Fibroblast of skin of left quadriceps (primary cell): ENCODE results near the gene PPFIA1.
A peak's percentile ranks its signal among the peaks of the same experiment; 100 is the strongest.
"Not testable (repeated sequence)": the region's sequence is repeated elsewhere in the genome, so short reads cannot be mapped to it uniquely, and the experiment has no call there.

ENCODE experiments used
- DNase-seq, 2 experiments: peaks; one replicate each; pipeline ENCODE4 v3.0.0-alpha.2; 2013; ENCODE audit warnings: low read depth in 2 of 2

PPFIA1 gene

GRCh38 chr11:70325824-70326223 is 55.3 kb downstream of the PPFIA1 start:
- DNase-seq, result no peak

GRCh38 chr11:70326365-70326811 is 55.9 kb downstream of the PPFIA1 start:
- peak; percentile 41 to 49 for DNase-seq

DNA sequence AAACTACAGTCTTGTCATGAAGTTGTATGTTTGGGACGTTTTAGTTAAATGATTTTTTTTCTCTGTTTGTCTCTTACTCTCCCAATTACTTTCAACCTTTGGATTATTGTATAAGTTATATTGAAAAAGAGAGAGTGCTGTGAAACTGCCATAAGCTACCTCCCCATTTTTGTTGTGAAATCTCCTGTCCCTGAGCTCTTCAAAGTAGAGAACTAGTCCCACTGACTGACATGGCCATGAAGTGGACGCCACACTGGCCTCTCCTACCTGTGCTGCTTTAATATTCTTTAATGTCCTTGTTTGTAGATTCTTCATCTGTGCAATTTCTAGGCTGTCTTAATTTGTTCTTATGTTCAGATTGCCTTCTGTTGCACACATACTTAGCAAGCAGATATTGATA is 56.3 kb downstream of the PPFIA1 start:
- no peak for DNase-seq

GRCh38 chr11:70327717-70328116 is 57.2 kb downstream of the PPFIA1 start:
- DNase-seq, result no peak

DNA sequence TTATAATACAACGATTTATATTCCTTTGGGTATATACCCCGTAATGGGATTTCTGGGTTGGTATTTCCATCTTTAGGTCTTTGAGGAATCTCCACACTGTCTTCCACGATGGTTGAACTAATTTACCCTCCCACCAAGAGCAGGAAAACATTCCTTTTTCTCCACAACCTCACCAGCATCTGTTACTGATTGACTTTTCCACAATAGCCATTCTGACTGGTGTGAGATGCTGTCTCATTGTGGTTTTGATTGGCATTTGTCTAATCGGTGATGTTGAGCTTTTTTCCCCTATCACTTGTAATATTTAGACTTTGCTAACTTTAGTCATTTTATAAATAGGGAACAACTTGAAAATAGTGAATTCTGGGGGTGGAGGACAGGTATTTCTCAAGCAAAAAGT is 58.1 kb downstream of the PPFIA1 start:
- DNase-seq, result peak in 1 of 2 experiments; percentile 8

DNA sequence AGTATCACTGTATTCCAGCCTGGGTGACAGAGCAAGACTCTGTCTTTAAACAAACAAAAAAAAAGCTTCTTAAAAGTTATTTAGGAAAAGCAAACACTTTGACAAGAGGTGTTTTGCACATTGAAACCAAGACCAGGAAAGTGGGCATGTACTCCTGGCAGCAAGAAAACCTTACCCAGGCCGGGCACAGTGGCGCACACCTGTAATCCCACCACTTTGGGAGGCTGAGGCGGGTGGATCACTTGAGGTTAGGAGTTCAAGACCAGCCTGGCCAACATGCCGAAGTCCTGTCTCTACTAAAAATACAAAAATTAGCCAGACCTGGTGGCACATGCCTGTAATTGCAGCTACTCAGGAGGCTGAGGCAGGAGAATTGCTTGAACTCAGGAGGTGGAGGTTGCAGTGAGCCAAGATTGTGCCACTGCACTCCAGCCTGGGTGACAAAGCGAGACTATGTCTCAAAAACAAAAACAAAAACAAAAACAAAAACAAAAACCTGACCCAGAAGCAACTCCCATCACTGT is 60.9 kb downstream of the PPFIA1 start:
- not testable (repeated sequence) for DNase-seq

GRCh38 chr11:70331901-70332300 is 61.4 kb downstream of the PPFIA1 start:
- DNase-seq, result no peak

DNA sequence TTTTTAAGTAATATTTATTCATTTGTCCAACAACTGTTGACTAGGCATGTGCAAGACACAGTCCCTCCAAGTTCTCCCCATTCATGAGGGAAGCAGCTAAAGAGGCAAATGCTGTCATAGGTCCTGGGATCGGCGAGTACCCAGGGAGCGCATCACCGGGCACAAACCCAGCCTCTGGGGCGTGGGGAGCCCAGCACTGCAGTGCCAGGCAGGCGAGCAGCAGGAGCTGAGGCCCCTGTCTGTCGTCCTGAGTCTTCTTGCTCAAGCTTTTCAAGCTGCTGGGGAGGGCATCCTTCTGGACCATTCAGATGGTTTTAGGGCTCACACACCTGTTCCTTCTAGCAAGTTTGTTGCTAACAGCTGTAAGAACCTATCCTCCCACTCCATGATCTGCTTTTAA is 62.1 kb downstream of the PPFIA1 start:
- DNase-seq, result no peak

GRCh38 chr11:70333261-70333660 is 62.8 kb downstream of the PPFIA1 start:
- DNase-seq, result no peak

GRCh38 chr11:70334351-70334995 is 64.0 kb downstream of the PPFIA1 start:
- DNase-seq, result no peak

- no peak for DNase-seq
Measured at GRCh38 chr11:70335511-70335910, 65.0 kb downstream of the PPFIA1 start.

DNA sequence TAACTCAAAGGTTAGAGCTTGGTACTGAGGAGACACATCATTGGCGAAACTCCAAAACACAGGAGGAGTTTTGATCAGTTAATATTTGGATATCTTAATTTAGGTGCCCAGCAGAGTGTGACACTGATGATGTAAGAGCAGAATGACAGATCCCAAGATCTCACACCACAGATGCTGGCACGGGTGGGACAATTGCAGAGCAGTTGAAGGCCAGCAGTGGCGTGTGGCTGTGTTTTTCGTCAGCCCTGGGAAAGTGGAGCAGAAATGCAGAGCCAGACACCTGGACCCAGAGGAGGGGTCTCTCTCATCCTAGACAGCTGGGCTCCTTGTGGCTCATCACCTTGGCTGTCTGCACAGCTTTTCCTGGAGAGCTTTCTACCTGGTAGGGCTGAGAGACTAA is 68.1 kb downstream of the PPFIA1 start:
- DNase-seq, result no peak

- no peak for DNase-seq
Measured at GRCh38 chr11:70339066-70339465, 68.6 kb downstream of the PPFIA1 start.

DNA sequence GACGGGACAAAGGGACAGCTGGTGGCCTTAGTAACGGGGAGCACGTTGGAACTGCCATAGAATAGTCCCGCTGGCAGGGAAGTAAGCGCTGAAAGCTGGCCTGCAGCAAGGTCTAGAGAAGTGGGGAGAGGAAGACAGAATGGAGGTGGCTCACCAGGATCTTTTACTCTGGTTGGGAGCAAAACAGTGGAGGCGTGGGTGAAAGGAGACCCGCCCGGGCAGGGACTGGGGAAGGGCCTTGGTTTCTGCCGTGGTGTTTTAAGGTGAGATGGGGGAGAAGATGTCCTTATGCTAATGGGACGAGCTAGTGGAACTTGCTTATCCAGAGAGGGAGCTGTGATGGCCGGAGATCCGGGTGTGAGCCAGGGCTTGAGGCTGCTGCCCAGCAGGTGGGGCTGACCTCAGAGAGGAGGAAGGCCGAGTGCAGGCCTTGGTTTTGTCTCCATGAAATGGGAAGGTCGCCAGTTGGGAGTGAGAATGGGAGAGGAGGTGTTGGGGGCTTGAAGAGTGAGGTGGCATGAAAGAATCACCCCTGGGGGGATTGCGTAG is 71.5 kb downstream of the PPFIA1 start:
- no peak for DNase-seq

DNA sequence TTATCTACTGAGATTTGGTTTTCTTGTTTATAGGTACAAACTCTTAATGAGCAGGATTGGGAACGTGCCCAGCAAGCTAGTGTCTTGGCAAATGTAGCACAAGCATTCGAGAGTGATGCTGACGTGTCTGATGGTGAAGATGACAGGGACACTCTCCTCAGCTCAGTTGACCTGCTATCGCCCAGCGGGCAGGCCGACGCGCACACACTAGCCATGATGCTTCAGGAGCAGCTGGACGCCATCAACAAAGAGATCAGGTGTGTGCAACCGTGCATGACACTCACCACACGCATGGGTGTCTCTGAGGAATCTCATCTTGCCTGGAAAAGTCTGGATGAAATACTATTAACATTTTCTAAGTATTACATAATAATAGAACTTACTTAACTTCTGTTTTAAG is 73.1 kb downstream of the PPFIA1 start:
- DNase-seq, result no peak

- no peak for DNase-seq
Measured at GRCh38 chr11:70348191-70348590, 77.7 kb downstream of the PPFIA1 start.

GRCh38 chr11:70348608-70349007 is 78.1 kb downstream of the PPFIA1 start:
- DNase-seq, result no peak

- DNase-seq, result no peak
Measured at GRCh38 chr11:70351646-70352045, 81.2 kb downstream of the PPFIA1 start.

- no peak for DNase-seq
Measured at GRCh38 chr11:70352100-70352499, 81.6 kb downstream of the PPFIA1 start.

- DNase-seq, result no peak
Measured at GRCh38 chr11:70352601-70353000, 82.1 kb downstream of the PPFIA1 start.

- no peak for DNase-seq
Measured at GRCh38 chr11:70353329-70353728, 82.8 kb downstream of the PPFIA1 start.

GRCh38 chr11:70353900-70354568 is 83.5 kb downstream of the PPFIA1 start:
- DNase-seq, result no peak

DNA sequence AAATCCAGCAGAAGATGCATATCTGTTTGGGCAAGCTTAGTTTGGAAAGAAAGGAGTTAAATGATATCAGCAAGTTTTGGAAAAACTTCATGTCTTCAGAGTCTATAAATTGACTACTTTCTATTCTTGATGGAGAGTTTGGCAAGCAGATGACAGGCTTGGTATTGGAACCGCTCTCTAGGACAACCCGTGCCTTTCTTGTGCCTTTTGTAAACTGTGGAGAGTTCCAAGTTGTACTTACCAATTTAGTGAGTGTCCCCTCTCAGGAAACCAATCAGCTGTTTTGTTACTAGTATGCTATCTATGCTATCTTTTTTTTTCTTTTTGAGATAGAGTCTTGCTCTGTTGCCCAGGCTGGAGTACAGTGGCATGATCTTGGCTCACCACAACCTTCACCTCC is 84.1 kb downstream of the PPFIA1 start:
- no peak for DNase-seq
